Activated CD8-positive, alpha-beta memory T cell treated with anti-CD3 and anti-CD28 coated beads, Interleukin-2, amount 50 U/mL, for 48 hours (primary cell): ENCODE measurements around the gene C17orf67.
A peak's percentile ranks its signal among the peaks of the same experiment; 100 is the strongest.

ENCODE experiments used
- DNase-seq: peaks from one replicate; pipeline ENCODE4 v3.0.0-alpha.2; 2020

Gene C17orf67

GRCh38 chr17:56833809-56834379, at the start of gene C17orf67, which contains the start of gene DGKE:
C17orf67 (minus strand) TSS chr17:56833920; CDS start chr17:56815810, 18,110 bp downstream.
DGKE (plus strand) TSS chr17:56834151; CDS start chr17:56834796, 645 bp downstream.
- DNase-seq, result peak; percentile 99

- no peak for DNase-seq
These were observed 48.1 kb upstream of the C17orf67 start for GRCh38 chr17:56881685-56882295.

GRCh38 chr17:56880571-56880970, 46.9 kb upstream of the C17orf67 start:
- no peak for DNase-seq

GRCh38 chr17:56880133-56880532, 46.4 kb upstream of the C17orf67 start:
- no peak for DNase-seq

GRCh38 chr17:56879280-56879679, 45.6 kb upstream of the C17orf67 start:
- no peak for DNase-seq

GRCh38 chr17:56876766-56877179, 43.1 kb upstream of the C17orf67 start:
- no peak for DNase-seq

GRCh38 chr17:56870081-56870651, 36.4 kb upstream of the C17orf67 start:
- DNase-seq, result no peak

GRCh38 chr17:56868716-56869115, 35.0 kb upstream of the C17orf67 start:
- DNase-seq, result no peak

GRCh38 chr17:56867948-56868376, 34.2 kb upstream of the C17orf67 start:
- DNase-seq, result no peak

GRCh38 chr17:56866496-56866895, 32.8 kb upstream of the C17orf67 start:
- no peak for DNase-seq

GRCh38 chr17:56866076-56866475, 32.4 kb upstream of the C17orf67 start:
- no peak for DNase-seq

GRCh38 chr17:56863974-56864373, 30.3 kb upstream of the C17orf67 start:
- DNase-seq, result no peak

GRCh38 chr17:56861899-56862298, 28.2 kb upstream of the C17orf67 start:
- DNase-seq, result no peak

- DNase-seq, result no peak
These were observed 17.3 kb upstream of the C17orf67 start for GRCh38 chr17:56851008-56851407.

- no peak for DNase-seq
These were observed 16.9 kb upstream of the C17orf67 start for GRCh38 chr17:56850591-56850990.

- DNase-seq, result no peak
These were observed 15.4 kb upstream of the C17orf67 start for GRCh38 chr17:56849131-56849530.

GRCh38 chr17:56847106-56847505, 13.4 kb upstream of the C17orf67 start:
- no peak for DNase-seq

GRCh38 chr17:56845934-56846333, 12.2 kb upstream of the C17orf67 start:
- no peak for DNase-seq

GRCh38 chr17:56842577-56842976, 8.9 kb upstream of the C17orf67 start:
- DNase-seq, result no peak

GRCh38 chr17:56838687-56839086, 5.0 kb upstream of the C17orf67 start:
- DNase-seq, result no peak

- no peak for DNase-seq
These were observed 1.5 kb upstream of the C17orf67 start for GRCh38 chr17:56835264-56835585.

- peak; percentile 83 for DNase-seq
These were observed 902 bp upstream of the C17orf67 start for GRCh38 chr17:56834380-56835263.

- DNase-seq, result peak; percentile 85
These were observed 487 bp downstream of the C17orf67 start for GRCh38 chr17:56833057-56833808.
